Ramos (cell line): ENCODE results near the gene ZNF808.
"Not testable (repeated sequence)": the region's sequence is repeated elsewhere in the genome, so short reads cannot be mapped to it uniquely, and the experiment has no call there.

Source experiments
- in situ Hi-C: fragments of 300-500 bp; cut with MboI; formaldehyde crosslinking; loops from one replicate; pipeline ENCODE4 v1.14.3; 2022; ENCODE audit warnings: low sequenced_read_pairs; ENCODE audit not compliant: unreplicated experiment

Gene ZNF808

GRCh38 chr19:52535385-52535770 lies 7.9 kb downstream of the ZNF808 start:
- in situ Hi-C loops, result not testable (repeated sequence)

- in situ Hi-C loops, result no loop called here
Observed at GRCh38 chr19:52535771-52536447, 8.4 kb downstream of the ZNF808 start.

- in situ Hi-C loops, result no loop called here
Observed at GRCh38 chr19:52536448-52536800, 9.0 kb downstream of the ZNF808 start.

- in situ Hi-C loops, result not testable (repeated sequence)
Observed at GRCh38 chr19:52538815-52539214, 11.3 kb downstream of the ZNF808 start.

- in situ Hi-C loops, result not testable (repeated sequence)
Observed at GRCh38 chr19:52541176-52541575, 13.7 kb downstream of the ZNF808 start.

- in situ Hi-C loops, result no loop called here
Observed at GRCh38 chr19:52541608-52542007, 14.1 kb downstream of the ZNF808 start.

GRCh38 chr19:52542541-52542940 lies 15.1 kb downstream of the ZNF808 start:
- in situ Hi-C loops, result not testable (repeated sequence)

- in situ Hi-C loops, result no loop called here
Observed at GRCh38 chr19:52542984-52543664, 15.7 kb downstream of the ZNF808 start.

GRCh38 chr19:52554216-52554971 lies 26.9 kb downstream of the ZNF808 start:
- in situ Hi-C loops, result no loop called here

GRCh38 chr19:52557231-52557995 lies 29.9 kb downstream of the ZNF808 start:
- in situ Hi-C loops, result no loop called here

GRCh38 chr19:52558732-52559445 lies 31.4 kb downstream of the ZNF808 start:
- in situ Hi-C loops, result not testable (repeated sequence)

GRCh38 chr19:52561611-52562010 lies 34.1 kb downstream of the ZNF808 start:
- in situ Hi-C loops, result not testable (repeated sequence)

GRCh38 chr19:52566121-52566520 lies 38.7 kb downstream of the ZNF808 start:
- in situ Hi-C loops, result no loop called here

GRCh38 chr19:52566588-52566987 lies 39.1 kb downstream of the ZNF808 start:
- in situ Hi-C loops, result no loop called here

- in situ Hi-C loops, result no loop called here
Observed at GRCh38 chr19:52567921-52568320, 40.5 kb downstream of the ZNF808 start.

GRCh38 chr19:52569638-52569999 lies 42.2 kb downstream of the ZNF808 start:
- in situ Hi-C loops, result not testable (repeated sequence)

- in situ Hi-C loops, result no loop called here
Observed at GRCh38 chr19:52570000-52570861, 42.8 kb downstream of the ZNF808 start, which contains the start of gene ZNF701. Gene ZNF701 (plus strand): TSS chr19:52570287. CDS start chr19:52574148, 3,861 bp downstream.

GRCh38 chr19:52584736-52585440 lies 57.4 kb downstream of the ZNF808 start:
- in situ Hi-C loops, result no loop called here
